GDM1 (cell line): ENCODE measurements around the gene CSRNP2.

Source experiments
- DNase-seq: peaks from one replicate; lab custom pipeline; 2025; lab: John Stamatoyannopoulos, UW

CSRNP2 gene

GRCh38 chr12:51077930-51078329 is 5.5 kb downstream of the CSRNP2 start:
- no peak for DNase-seq

- DNase-seq, result no peak
These were observed 7.0 kb downstream of the CSRNP2 start for GRCh38 chr12:51076236-51076930.

- no peak for DNase-seq
These were observed 8.0 kb downstream of the CSRNP2 start for GRCh38 chr12:51075390-51075789.

GRCh38 chr12:51071663-51072062 is 11.7 kb downstream of the CSRNP2 start:
- DNase-seq, result no peak

GRCh38 chr12:51070004-51070403 is 13.4 kb downstream of the CSRNP2 start:
- DNase-seq, result no peak

- no peak for DNase-seq
These were observed 15.6 kb downstream of the CSRNP2 start for GRCh38 chr12:51067771-51068170.

- DNase-seq, result no peak
These were observed 16.2 kb downstream of the CSRNP2 start for GRCh38 chr12:51067229-51067628.

- no peak for DNase-seq
These were observed 17.9 kb downstream of the CSRNP2 start for GRCh38 chr12:51065530-51065929.

GRCh38 chr12:51062631-51063397 is 20.6 kb downstream of the CSRNP2 start:
- no peak for DNase-seq

GRCh38 chr12:51059086-51059485 is 24.3 kb downstream of the CSRNP2 start:
- DNase-seq, result no peak

GRCh38 chr12:51056242-51056641 is 27.2 kb downstream of the CSRNP2 start:
- no peak for DNase-seq

GRCh38 chr12:51055060-51055459 is 28.3 kb downstream of the CSRNP2 start:
- no peak for DNase-seq

GRCh38 chr12:51051787-51052186 is 31.6 kb downstream of the CSRNP2 start:
- no peak for DNase-seq

- no peak for DNase-seq
These were observed 33.9 kb downstream of the CSRNP2 start for GRCh38 chr12:51049525-51049924.

GRCh38 chr12:51048661-51049251 is 34.6 kb downstream of the CSRNP2 start:
- DNase-seq, result no peak

- peak; percentile 96 for DNase-seq
These were observed 35.5 kb downstream of the CSRNP2 start, which contains the start of gene LETMD1 for GRCh38 chr12:51047655-51048540. LETMD1 (plus strand) TSS chr12:51048327; CDS start chr12:51048357, 30 bp downstream.

- DNase-seq, result no peak
These were observed 47.1 kb downstream of the CSRNP2 start for GRCh38 chr12:51036279-51036678.

- no peak for DNase-seq
These were observed 49.8 kb downstream of the CSRNP2 start for GRCh38 chr12:51033457-51034089.

- no peak for DNase-seq
These were observed 50.3 kb downstream of the CSRNP2 start for GRCh38 chr12:51033048-51033447.

GRCh38 chr12:51028813-51029150 is 54.6 kb downstream of the CSRNP2 start:
- DNase-seq, result no peak

GRCh38 chr12:51028126-51028812 is 55.1 kb downstream of the CSRNP2 start:
- peak; percentile 55 for DNase-seq
